Measurements from ENCODE around the gene ZNF628. TPM values are rescaled to one million over a fixed set of nuclear protein-coding genes. Genes with fewer than 3 reads are reported as not detected.

ZNF628 gene
- total RNA-seq, 4 donors from 2014 or later, result 7.4 to 22.3 (median 14.1) TPM

- no peak overlapping the region for H3K27ac ChIP-seq
- DNase-seq, result no peak
- no peaks in the 10 kb centered on the region for H3K36me3 ChIP-seq
- in situ Hi-C loops (cut with MboI; ENCODE audit: low sequenced_read_pairs in 4 of 4) (no loop called here), intact Hi-C loops (cut with DNase I; ENCODE audit: low total_unique reads) (no loop called here)
- ATAC-seq, result no peak
- H3K9me3 ChIP-seq, result no peaks in the 10 kb centered on the region
- no peak overlapping the region for H3K4me3 ChIP-seq
- peaks cover 58 to 68% (median 59%) of the 10 kb centered on the region in 3 donors for H3K27me3 ChIP-seq
- TF ChIP-seq CTCF (IDR thresholded peaks at IDR 0.05 in 4 of 5, conservative IDR thresholded peaks at IDR 0.05 in 1 of 5) (no peak), POLR2A (IDR thresholded peaks at IDR 0.05) (no peak)
- H3K4me1 ChIP-seq, result no peaks in the 10 kb centered on the region
Observed at GRCh38 chr19:55439052-55439451, 37.4 kb upstream of the ZNF628 start.

GRCh38 chr19:55440411-55441105 is 35.9 kb upstream of the ZNF628 start:
- TF ChIP-seq CTCF (IDR thresholded peaks at IDR 0.05 in 4 of 5, conservative IDR thresholded peaks at IDR 0.05 in 1 of 5) (no peak), POLR2A (IDR thresholded peaks at IDR 0.05) (no peak)
- intact Hi-C loops (cut with DNase I; ENCODE audit: low total_unique reads), result no loop called here
- H3K4me1 ChIP-seq, result no peaks in the 10 kb centered on the region
- ATAC-seq, result no peak
- H3K36me3 ChIP-seq, result no peaks in the 10 kb centered on the region
- in situ Hi-C loops (cut with MboI; ENCODE audit: low sequenced_read_pairs in 4 of 4), result no loop called here
- H3K27ac ChIP-seq, result no peak overlapping the region
- no peak for DNase-seq
- H3K9me3 ChIP-seq, result no peaks in the 10 kb centered on the region
- H3K27me3 ChIP-seq, result peaks cover 70 to 83% (median 71%) of the 10 kb centered on the region in 3 donors
- peak overlapping the region in 1 of 4 donors; percentile 25 for H3K4me3 ChIP-seq

GRCh38 chr19:55441319-55441691 is 35.1 kb upstream of the ZNF628 start:
- Histone ChIP-seq H3K4me1 (no peaks in the 10 kb centered on the region), H3K36me3 (no peaks in the 10 kb centered on the region), H3K4me3 (no peak overlapping the region), H3K9me3 (no peaks in the 10 kb centered on the region), H3K27me3 (peaks cover 71 to 81% (median 75%) of the 10 kb centered on the region in 3 donors), H3K27ac (no peak overlapping the region)
- DNase-seq (no peak), ATAC-seq (no peak)
- intact Hi-C loops (cut with DNase I; ENCODE audit: low total_unique reads) (no loop called here), in situ Hi-C loops (cut with MboI; ENCODE audit: low sequenced_read_pairs in 4 of 4) (no loop called here)
- TF ChIP-seq POLR2A (IDR thresholded peaks at IDR 0.05) (no peak), CTCF (IDR thresholded peaks at IDR 0.05 in 4 of 5, conservative IDR thresholded peaks at IDR 0.05 in 1 of 5) (no peak)

GRCh38 chr19:55441692-55442321 is 34.6 kb upstream of the ZNF628 start:
- TF ChIP-seq CTCF (IDR thresholded peaks at IDR 0.05 in 4 of 5, conservative IDR thresholded peaks at IDR 0.05 in 1 of 5) (no peak), POLR2A (IDR thresholded peaks at IDR 0.05) (no peak)
- intact Hi-C loops (cut with DNase I; ENCODE audit: low total_unique reads) (no loop called here), in situ Hi-C loops (cut with MboI; ENCODE audit: low sequenced_read_pairs in 4 of 4) (no loop called here)
- Histone ChIP-seq H3K27me3 (peaks cover 69 to 81% (median 80%) of the 10 kb centered on the region in 3 donors), H3K9me3 (no peaks in the 10 kb centered on the region), H3K36me3 (no peaks in the 10 kb centered on the region), H3K27ac (no peak overlapping the region), H3K4me1 (no peaks in the 10 kb centered on the region), H3K4me3 (no peak overlapping the region)
- DNase-seq, result no peak
- ATAC-seq, result no peak

Measured in gastrocnemius medialis (tissue), 4 donors.